CD4-positive, alpha-beta T cell treated with Interleukin-15 for 1 hour (primary cell): Measurements from ENCODE around the gene ZNF786.
A peak's percentile ranks its signal among the peaks of the same experiment; 100 is the strongest.
"Not testable (repeated sequence)": the region's sequence is repeated elsewhere in the genome, so short reads cannot be mapped to it uniquely, and the experiment has no call there.

Source experiments
- DNase-seq: peaks from one replicate; pipeline ENCODE4 v3.0.0-alpha.2; 2020

ZNF786 gene

DNA sequence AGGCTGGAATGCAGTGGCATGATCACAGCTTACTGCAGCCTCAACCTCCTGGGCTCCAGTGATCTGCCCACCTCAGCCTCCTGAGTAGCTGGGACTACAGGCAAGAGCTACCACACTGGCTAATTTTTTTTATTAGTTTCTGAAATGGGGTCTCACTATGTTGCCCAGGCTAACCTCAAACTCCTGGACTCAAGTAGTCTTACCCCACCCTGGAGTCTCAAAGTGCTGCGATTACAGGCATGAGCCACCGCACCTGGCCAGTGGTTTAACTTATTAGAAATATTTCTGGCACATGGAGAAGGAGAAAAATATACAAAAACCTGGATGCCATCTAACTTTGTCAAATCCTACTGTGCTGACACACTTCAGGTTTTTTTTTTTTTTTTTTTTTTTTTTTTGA, 15.2 kb downstream of the ZNF786 start:
- DNase-seq, result no peak

DNA sequence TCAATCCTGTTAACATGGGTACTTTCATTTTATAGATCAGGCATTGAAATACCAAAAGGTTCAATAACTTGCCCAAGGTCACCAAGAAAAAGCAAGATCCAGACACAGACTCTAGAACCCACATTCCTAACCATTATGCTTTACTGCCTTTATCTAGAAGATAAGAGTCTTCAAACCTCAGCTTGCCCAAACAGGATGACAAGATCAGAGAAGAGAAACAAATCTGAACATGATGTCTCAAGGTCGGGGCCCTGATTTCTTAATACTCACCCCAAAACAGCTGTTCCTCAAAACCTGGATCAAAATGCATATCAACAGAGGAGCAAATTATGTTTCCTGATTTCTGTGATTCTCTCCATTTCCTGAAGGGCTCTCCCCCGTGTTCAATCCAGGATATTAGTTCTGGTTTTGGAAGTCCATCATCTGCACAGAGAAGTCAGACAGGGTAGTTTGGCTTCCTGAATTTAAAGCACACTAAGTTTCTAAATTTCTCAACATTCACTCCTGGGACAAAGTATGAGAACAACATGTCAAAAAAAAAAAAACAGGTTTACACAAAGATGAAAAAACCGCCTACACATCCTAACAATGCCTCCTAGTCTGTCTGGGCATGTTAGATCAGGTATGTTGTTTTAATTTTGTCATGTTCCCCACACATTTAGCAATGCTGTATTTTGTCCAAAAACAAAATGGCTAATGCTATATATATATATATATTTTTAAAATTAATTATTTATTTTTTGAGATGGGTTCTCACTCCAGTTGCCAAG, 16.2 kb downstream of the ZNF786 start:
- no peak for DNase-seq

DNA sequence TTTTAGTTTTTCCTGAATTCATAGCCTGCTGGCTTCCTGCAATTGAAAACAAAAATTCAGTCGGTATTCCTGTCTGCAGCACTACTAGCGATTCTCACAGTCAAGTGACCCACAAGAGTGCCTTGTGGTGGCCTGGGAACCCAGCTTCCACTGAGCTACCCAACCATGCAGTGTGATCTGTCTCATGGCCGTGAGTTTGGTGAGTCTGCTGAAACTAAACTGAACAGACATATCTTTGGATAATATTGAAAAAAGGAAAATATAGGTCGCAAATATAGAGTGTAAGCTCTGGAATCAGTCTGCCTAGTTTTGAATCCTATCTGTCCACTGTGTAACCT, 18.1 kb downstream of the ZNF786 start:
- no peak for DNase-seq

- DNase-seq, result peak; percentile 59
These were observed 18.7 kb downstream of the ZNF786 start for GRCh38 chr7:149071641-149072437.

DNA sequence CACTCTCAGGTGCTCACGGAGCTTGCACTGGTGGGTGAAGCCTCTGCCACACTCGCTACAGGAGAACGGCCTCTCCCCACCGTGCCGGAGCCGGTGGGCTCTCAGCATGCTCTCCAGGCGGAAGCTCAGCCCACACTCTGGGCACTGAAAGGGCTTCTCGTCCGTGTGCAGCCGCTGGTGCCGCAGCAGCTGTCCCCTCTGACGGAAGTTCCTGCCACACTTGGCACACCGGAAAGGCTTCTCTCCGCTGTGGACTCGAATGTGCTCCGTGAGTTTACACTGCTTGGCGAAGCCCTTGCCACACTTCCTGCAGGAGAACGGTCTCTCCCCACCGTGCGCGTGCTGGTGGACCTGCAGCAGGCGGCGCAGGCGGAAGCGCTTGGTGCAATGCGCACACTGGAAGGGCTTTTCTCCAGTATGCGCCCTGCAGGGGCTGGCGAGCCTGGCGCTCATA, 19.3 kb downstream of the ZNF786 start:
- no peak for DNase-seq

- DNase-seq, result no peak
These were observed 20.0 kb downstream of the ZNF786 start for GRCh38 chr7:149070372-149071125.

- DNase-seq, result no peak
These were observed 22.6 kb downstream of the ZNF786 start for GRCh38 chr7:149067869-149068268.

DNA sequence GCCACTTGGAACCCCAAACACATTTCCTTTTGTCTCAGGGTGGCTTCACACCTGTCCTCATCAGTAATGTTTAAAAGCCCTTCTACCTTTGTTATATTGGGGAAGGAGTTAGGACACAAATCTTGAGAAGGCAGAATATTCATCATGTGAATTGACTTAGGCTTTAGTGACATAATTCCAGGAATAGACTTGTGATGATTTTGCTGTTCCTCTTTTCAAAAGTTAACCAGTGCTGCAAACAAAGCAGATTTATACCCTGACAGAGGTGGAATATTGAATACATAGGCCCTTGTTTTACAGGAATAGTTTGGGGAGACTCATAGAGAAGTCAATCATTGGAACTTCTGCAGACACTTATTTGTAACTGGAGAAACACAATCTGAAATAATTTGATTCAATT, 27.0 kb downstream of the ZNF786 start:
- no peak for DNase-seq

DNA sequence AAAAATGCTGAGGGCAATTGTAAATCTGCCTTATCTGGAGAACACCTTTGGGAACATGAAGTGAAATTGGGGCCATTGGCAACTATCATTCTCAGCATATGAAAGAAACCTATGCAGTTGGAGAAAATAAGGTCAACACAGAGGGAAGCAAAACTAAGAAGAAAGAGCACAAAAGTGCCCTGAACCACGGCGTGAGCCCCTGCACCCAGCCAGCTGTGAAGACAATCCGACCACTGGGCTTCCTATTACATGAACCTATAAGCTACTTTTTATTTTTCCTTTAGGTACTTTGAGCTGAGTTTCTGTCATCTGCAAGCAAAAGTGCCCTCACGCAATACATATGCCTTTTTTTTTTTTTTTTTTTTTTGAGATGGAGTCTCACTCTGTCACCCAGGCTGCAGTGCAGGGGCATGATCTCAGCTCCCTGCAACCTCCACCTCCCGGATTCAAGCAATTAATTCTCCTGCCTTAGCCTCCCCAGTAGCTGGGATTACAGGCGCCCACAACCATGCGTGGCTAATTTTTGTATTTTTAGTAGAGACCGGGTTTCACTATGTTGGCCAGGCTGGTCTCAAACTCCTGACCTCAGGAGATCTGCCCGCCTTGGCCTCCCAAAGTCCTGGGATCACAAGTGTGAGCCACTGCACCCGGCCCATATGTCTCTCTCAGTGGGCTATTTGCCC, 28.2 kb downstream of the ZNF786 start:
- not testable (repeated sequence) for DNase-seq

DNA sequence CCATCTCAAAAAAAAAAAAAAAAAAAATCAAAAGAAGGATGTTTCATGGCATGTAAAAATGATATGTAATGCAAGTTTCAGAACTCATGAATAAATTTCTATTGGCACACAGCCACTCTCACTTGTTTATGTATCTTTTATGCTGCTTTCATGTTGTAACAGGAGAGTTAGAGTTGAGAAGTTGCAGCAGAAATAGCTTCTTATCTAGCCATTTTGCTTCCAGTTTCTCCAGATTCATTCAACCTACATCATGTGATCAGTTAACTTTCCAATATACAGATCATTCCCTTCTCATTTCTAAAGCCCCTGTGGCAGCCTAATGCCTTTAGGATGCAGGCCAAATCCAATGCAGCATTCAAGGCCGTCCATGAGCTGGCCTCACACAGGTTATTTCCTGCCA, 30.4 kb downstream of the ZNF786 start:
- DNase-seq, result no peak

DNA sequence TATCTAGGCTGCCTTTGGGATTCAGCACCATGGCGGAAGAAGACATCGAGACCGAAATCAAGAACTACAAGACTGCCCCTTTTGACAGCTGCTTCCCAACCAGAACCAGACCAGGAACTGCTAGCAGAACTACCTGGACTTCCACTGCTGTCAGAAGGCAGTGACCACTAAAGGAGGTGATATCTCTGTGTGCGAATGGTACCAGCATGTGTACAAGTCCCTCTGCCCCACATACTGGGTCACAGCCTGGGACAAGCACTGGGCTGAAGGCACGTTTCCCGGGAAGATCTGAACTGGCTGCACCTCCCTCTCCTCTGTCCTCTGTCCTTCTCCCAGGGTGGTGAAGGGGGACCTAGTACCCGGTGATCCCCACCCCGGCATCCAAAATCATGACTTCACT, 36.6 kb downstream of the ZNF786 start:
- DNase-seq, result no peak

DNA sequence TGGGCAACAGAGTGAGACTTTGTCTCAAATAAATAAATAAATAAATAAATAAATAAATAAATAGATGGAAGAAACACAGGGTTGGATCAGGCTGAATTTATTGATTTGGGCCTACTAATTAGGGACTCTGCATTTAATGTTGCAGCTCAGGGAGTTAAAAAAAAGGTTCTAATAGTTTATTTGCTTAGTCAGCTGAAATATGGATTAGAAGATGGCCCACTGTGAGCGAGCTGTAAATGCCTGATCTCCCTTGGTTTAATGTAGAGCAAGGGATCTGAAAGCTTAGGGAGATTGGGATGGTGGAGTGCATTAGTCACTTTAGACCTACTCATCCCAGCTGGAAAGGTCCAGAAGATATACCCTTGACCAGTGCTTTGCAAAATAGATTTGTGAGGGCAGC, 37.1 kb downstream of the ZNF786 start:
- DNase-seq, result no peak

- DNase-seq, result no peak
These were observed 39.6 kb downstream of the ZNF786 start for GRCh38 chr7:149050941-149051340.

DNA sequence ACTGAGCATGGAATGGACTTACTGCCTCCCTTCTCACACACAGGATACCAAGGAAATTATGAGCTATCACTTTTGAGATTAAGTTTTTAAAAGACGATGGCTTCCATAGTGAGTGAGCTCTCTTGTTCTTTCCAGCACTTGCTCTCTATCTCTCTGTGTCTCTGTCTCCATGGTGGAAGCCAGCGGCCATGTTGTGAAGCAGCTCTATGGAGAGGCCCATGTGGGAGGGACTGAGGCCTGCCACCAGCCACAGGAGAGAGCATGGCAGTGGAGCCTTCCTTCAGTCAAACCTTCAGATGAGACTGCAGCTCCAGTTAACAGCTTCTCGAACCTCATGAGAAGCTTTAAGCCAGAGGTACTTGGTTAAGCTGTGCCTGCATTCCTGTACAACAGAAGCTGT, 41.7 kb downstream of the ZNF786 start:
- no peak for DNase-seq

- no peak for DNase-seq
These were observed 44.1 kb downstream of the ZNF786 start for GRCh38 chr7:149046416-149046815.

- DNase-seq, result no peak
These were observed 46.6 kb downstream of the ZNF786 start for GRCh38 chr7:149043936-149044335.

GRCh38 chr7:149041350-149041749, 49.2 kb downstream of the ZNF786 start:
- no peak for DNase-seq

GRCh38 chr7:149038641-149039040, 51.9 kb downstream of the ZNF786 start:
- not testable (repeated sequence) for DNase-seq

GRCh38 chr7:149036676-149037075, 53.8 kb downstream of the ZNF786 start:
- no peak for DNase-seq

DNA sequence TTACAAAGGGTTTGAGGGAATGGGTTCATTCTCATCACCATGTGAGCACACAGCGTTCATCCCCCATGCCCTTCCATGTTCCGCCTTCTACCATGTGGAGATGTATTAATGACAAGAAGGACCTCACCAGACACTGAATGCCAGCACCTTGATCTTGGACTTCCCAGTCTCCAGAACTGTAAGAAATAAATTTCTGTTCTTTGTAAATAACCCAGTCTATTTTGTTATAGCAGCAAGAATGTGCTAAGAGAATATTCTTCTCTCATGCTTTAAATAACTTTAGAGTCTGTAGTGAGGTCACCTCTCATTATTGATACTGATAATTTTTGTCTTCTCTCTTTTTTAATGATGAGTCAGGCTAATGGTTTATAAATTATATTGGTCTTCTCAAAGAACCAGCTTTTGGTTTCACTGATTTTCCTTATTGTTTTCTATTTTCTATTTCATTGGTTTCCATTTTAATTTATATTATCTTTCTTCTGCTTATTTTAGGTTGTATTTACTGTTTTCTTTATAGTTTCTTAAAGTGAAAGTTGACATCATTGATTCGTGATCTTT, 59.1 kb downstream of the ZNF786 start:
- DNase-seq, result no peak

DNA sequence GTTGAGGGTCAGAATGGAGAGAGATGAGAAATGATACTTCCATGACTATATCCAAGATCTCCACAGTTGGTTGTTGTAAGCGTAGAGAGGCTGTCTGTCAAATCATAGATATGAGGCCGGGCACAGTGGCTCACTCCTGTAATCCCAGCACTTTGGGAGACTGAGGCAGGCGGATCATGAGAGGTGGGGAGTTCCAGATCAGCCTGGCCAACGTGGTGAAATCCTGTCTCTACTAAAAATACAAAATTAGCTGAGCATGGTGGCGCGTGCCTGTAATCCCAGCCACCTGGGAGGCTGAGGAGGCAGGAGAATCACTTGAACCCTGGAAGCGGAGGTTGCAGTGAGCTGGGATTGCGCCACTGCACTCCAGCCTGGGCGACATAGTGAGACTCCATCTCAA, 60.1 kb downstream of the ZNF786 start:
- not testable (repeated sequence) for DNase-seq

DNA sequence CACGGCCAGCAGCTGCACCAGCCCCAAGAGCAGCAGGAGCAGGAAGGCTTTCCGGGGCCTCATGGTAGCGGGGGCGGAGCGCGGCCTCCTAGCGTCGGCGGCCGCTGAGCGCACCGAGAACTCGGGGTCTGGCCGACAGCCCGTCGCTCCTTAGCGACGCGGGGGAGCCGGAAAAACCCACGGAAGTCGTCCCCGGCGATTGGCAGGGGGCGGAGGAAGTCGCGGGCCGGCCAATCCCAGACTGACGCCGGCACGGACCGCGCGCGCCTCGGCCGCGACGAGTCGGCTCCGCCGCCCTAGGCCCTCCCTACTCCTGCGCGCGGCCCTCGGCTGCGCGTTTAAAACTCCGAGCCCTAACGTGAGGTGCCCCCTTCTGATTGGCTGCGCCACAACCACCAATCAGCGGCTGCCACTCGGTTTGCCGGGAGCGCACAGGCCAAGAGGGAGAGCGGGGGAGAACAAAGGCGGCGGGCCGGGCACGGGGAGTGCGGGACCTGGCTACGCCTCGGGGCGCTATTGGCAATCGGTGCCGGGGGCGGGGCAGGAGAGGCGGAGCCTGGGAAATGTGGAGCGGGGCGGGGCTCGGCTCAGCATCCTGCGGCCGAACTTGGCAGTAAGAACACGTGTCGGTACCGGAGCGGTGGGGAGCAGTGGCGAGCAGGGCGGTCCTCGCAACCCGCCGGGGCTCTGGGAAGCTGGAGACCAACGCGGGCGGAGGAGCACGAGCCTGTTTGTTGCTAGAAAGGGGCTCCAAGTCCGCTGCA, 62.0 kb downstream of the ZNF786 start, which contains the start of gene PDIA4:
PDIA4 (minus strand) TSS at position 160 of the 764 bp plus-strand sequence; CDS start at position 63, 97 bp downstream.
- DNase-seq, result peak; percentile 99
